Activated CD8-positive, alpha-beta memory T cell treated with anti-CD3 and anti-CD28 coated beads, Interleukin-2, amount 50 U/mL, for 1 hour (primary cell): Measurements from ENCODE around the gene STYXL2.

ENCODE experiments used
- DNase-seq: peaks from one replicate; pipeline ENCODE4 v3.0.0-alpha.2; 2020; ENCODE audit errors: extremely low read depth

STYXL2 gene

GRCh38 chr1:167077868-167078210, 16.0 kb upstream of the STYXL2 start:
- no peak for DNase-seq

- DNase-seq = no peak
Observed at GRCh38 chr1:167081594-167082156, 12.2 kb upstream of the STYXL2 start.

DNA sequence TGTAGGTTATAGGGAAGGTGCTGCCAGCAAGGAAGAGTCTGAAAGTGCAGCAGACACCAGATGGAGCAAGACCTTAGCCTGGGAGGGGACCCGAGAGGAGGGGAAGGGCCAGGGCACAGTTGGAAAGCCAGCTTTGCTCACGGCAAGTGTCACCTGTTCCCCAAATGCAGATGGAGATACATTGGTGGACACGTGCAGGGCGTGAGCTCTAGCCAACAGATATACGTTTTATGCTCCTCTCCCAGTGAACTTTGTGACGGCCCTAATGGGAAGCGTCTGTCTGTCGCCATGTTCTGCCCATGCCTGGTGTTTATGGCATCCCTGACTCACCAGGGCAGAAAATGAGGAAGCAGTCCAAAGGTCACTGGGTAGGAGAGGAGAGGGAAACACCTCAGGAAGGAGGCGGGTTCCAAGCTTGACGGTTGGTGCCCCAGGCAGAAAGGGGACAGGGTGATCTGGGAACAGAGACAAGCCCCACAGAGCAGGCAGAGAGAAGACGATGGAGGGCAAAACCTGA, 11.3 kb upstream of the STYXL2 start:
- no peak for DNase-seq

DNA sequence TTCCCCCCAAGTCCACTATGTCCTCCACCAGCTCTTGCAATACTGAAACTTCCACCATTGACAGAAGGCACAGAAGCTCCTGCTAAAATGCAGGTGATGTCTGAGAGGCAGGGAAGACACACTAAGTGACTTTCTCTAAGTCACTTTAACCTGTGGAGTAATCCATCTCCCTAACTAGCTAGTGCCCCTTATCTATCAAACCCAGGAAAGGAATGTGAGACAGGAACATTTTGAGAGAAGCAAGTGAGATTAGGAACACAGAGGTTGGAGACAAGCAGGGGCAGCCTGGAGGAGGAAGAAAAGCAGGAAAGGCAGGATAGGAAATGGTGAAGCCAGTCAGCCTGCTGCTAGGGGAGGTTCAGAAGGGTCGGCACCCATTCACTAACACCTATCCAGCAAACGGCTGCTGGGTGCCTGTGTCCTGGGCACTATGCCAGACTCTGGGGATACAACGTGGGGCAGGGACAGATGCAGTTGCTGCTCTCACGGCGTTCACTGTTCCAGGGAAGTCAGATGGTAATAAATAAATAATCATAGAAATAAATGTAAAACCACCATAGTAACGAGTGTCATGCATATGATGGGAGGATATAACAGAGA, 10.7 kb upstream of the STYXL2 start:
- DNase-seq = no peak

DNA sequence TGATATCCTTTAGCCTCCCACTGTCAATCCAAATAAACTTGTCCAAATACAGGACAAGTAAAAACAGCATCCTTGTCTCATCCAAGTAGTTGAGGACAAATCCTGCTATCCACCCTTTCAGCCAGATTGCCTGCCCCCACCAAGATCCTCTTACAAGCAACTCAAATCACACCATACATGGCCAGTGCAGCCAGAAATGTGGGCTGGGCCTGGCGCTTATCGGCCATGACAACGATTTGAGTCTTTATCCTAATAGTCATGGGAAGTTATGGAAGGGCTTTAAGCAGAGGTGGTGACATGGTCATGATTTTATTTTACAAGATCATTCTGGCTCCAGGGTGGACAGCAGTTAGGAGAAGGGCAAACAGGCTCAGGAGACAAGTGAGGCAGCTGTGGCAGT, 10.0 kb upstream of the STYXL2 start:
- DNase-seq = no peak

GRCh38 chr1:167084757-167085156, 9.1 kb upstream of the STYXL2 start:
- no peak for DNase-seq

- DNase-seq = no peak
Observed at GRCh38 chr1:167086033-167086432, 7.8 kb upstream of the STYXL2 start.

DNA sequence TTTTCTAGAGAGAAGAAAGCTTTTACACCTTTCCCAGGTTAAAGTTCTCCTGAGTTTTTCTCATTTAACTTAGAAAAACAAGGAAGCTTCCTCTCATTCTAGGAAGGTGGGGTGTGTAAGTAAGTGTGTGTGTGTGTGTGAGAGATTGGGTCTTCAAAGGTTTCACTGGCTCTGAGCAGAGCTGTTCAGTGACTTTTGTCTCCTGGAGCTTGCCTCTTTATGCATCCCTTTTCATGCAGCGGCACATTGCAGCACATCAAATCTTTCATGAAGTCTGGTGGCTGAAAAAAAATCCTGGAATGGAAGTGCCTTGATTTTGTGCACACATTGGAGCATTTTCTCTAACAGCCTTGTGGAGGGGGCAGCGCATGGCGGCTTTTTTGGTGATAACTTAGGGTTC, 7.1 kb upstream of the STYXL2 start:
- no peak for DNase-seq

GRCh38 chr1:167088746-167089417, 5.0 kb upstream of the STYXL2 start:
- no peak for DNase-seq

DNA sequence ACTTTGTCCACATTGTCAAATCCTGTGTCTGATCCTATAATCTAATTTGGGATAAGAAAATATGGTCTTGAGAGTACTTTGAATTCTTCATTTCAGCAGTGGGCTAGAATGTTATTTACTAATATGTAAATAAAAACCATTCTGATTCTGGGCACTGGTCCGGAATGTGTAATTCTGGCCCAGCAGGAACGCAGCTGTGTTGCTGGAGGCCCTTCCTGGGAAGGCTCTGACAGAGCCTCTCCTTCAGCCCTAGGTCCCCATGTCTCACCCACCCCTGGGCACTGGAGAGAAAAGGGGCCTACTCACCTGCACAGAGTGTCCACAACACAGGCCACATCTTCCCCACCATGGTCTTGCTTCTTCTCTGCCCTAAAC, 3.9 kb upstream of the STYXL2 start:
- no peak for DNase-seq

DNA sequence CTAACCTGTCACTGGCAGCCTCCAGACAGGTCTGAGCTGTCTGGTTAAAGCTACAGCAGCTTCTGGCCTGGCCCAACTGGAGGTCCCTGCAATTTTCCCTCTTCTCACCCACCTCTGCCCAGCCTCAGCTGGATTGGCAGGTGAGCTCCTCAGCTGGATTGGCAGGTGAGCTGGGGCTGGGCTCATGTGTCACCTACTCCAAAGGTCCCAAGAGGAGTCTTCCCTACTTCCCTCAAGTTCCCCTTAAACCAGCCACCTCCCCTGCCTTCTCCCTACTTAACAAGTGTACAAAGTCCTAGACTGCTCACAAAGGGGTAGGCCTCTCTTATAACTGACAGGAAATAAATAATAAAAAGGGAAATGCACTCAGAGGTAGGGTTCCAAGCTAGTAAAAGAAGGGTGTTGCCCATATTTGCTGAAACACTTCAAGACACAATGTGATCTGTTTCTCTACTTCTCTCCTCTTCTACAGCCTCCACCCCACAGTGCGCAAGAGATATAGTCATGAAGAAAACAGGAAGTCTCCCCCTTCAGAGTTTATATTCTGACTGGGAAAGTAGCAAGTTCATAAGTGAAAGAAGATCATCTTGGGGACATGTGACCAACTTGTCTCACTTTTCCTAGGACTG, 3.4 kb upstream of the STYXL2 start, which contains the start of gene GPA33:
Gene GPA33, minus strand, starts transcription at position 64 of the 629 bp plus-strand sequence. CDS start 90 bp downstream, outside the sequence.
- no peak for DNase-seq

- no peak for DNase-seq
Observed at GRCh38 chr1:167092653-167093052, 1.2 kb upstream of the STYXL2 start.

- DNase-seq = no peak
Observed at GRCh38 chr1:167094690-167095089, 815 bp downstream of the STYXL2 start.

DNA sequence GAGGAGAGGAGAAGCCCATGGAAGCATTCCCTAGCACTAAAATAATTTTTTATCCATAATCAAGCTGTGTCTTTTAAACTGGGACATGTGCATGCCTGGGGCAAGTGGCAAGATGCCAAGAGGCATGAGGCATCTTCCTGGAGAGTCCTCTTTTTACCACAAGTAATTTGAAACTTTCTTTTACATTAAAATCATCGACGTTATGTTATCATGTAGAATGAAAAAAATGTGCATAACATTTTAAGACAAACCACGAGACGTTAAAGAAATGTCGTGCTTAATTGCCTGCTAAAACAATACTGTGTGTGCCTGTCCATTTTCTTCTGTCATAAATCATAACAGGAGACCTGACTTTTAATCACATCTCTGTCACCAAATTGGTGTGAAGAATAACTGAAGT, 1.5 kb downstream of the STYXL2 start:
- no peak for DNase-seq

DNA sequence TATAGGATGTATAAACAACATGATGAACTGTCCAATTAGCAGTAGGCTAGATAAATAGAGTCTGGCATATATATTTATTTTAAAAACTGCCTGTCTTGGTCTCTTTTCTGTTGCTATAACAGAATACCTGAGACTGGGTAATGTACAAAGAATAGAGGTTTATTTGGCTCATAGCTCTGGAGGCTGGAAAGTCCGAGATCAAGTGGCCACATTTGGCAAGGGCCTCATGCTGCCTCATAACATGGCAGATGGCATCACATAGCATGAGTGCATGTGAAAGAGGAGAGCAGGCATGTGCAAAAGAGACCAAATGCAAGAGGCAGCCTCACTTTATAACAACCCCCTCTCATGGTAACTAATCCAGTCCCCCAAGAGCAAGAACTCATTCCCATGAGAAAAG, 6.0 kb downstream of the STYXL2 start:
- no peak for DNase-seq

- DNase-seq = no peak
Observed at GRCh38 chr1:167100730-167101129, 6.9 kb downstream of the STYXL2 start.

DNA sequence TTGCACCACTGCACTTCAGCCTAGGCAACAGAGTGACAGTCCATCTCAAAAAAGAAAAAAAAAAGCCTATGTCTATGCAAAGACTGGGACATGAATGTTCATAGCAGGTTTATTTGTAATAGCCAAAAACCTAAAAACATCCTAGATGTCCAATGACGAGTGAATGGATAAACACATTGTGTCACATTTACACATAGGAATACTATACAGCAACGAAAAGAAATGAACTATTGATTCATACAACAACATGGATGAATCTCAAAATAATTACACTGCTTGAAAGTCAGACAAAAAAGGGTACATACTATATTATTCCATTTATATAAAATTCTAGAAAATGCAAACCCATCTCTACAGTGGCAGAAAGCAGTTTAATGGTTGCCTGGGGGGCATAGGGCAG, 7.9 kb downstream of the STYXL2 start:
- no peak for DNase-seq

- DNase-seq = no peak
Observed at GRCh38 chr1:167102906-167103573, 9.2 kb downstream of the STYXL2 start.

GRCh38 chr1:167104256-167104633, 10.4 kb downstream of the STYXL2 start:
- DNase-seq = no peak

GRCh38 chr1:167105271-167106118, 11.6 kb downstream of the STYXL2 start:
- DNase-seq = no peak

GRCh38 chr1:167106119-167106461, 12.2 kb downstream of the STYXL2 start:
- DNase-seq = no peak

- DNase-seq = no peak
Observed at GRCh38 chr1:167107456-167107855, 13.6 kb downstream of the STYXL2 start.
